ENCODE data around the gene PLEKHN1.

The PLEKHN1 gene, protein sequence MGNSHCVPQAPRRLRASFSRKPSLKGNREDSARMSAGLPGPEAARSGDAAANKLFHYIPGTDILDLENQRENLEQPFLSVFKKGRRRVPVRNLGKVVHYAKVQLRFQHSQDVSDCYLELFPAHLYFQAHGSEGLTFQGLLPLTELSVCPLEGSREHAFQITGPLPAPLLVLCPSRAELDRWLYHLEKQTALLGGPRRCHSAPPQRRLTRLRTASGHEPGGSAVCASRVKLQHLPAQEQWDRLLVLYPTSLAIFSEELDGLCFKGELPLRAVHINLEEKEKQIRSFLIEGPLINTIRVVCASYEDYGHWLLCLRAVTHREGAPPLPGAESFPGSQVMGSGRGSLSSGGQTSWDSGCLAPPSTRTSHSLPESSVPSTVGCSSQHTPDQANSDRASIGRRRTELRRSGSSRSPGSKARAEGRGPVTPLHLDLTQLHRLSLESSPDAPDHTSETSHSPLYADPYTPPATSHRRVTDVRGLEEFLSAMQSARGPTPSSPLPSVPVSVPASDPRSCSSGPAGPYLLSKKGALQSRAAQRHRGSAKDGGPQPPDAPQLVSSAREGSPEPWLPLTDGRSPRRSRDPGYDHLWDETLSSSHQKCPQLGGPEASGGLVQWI

DNA sequence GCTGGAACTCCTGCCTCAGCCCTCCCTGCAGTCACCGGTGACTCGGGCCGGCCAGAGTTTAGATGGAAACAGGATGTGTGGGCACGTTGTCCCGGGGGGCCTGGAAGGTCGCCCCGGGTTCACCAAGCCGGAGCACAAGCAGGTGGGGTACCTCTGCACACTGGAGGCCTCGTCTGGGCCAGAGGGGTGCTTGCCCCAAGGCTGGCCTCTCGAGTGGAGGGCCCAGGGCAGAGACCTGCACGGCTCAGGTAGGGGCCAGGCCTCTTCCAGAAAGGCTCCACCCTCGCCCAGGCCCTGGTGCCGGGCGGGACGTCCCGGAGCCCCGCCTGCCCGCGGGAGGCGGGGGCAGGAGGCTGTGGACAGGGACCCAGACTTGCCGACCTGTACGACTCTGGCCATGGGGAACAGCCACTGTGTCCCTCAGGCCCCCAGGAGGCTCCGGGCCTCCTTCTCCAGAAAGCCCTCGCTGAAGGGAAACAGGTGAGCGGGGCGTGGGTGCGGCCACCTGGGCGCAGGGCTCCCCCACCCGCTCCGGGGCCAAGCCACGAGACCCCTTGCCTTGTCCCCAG, at the start of gene PLEKHN1:
PLEKHN1 (plus strand) TSS at position 348 of the 569 bp plus-strand sequence; CDS start at position 398, 50 bp downstream.
- Mint-ChIP-seq H3K4me1 (peaks cover 6% of the 10 kb centered on the region), H3K4me3 (peak within 1 kb of the TSS; percentile 62), H3K27ac (no peak within 1 kb of the TSS), H3K9me3 (no peaks in the 10 kb centered on the region), H3K36me3 (no peaks in the 10 kb centered on the region)
- DNase-seq (ENCODE audit: low spot score in 2 of 2) (no peak), ATAC-seq (peak; percentile 63)

DNA sequence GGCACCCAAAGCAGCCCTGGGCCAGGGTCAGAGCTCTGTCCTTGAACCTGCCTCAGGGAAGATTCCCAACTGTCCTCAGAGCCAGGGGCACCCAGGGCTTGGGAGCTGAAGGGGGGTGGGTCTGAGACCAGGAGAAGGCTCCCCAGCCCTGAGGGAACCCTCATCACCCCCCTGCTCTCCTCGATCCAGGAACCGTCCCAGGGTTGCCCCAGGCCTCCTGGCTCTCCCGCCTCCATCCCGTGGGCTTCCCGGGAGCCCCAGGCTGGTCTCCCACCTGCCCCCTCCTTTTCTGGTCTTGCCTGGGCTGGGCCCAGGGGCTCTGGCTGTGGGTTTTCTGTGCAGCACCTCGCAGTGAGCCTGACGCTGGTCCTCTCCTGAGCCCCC, 49.2 kb upstream of the PLEKHN1 start:
- Mint-ChIP-seq H3K9me3 (no peaks in the 10 kb centered on the region), H3K4me3 (no peak overlapping the region), H3K4me1 (peaks cover 23% of the 10 kb centered on the region), H3K27ac (no peak overlapping the region), H3K36me3 (peaks cover 6% of the 10 kb centered on the region)
- DNase-seq (ENCODE audit: low spot score in 2 of 2): no peak
- no peak for ATAC-seq

DNA sequence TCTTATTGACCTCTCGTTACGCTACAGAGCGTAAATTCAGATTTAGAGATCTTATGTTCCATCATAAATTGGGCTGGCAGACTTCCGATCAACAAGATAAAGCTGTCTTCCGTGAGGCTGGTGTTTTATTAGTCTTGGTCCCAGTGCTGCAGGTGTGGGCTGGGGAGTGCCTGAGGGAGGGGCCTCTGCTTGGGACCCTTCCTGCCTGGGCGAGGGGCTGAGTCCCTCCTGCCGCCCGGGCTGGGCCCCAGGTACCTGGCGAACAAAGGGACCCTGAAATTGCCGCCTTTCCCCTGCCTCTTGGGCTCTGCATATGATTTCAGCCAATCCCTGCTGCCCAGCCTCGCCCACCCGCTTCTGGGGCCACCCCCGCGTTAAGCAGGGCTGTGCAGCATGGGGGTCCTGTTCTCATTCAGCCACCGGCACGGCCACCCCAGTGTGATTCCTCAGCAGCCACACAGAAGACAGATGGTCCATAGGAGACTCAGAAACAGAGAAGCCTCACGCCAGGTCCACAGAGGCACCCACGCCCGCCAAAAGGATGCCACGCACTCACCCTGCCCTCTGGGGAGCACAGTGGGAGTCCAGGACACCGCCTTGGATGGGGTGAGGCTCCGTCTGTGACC, 48.7 kb upstream of the PLEKHN1 start:
- DNase-seq (ENCODE audit: low spot score in 2 of 2): no peak
- no peaks in the 10 kb centered on the region for H3K9me3 Mint-ChIP-seq
- H3K4me3 Mint-ChIP-seq: no peak overlapping the region
- H3K4me1 Mint-ChIP-seq: peaks cover 21% of the 10 kb centered on the region
- H3K27ac Mint-ChIP-seq: no peak overlapping the region
- no peak for ATAC-seq
- peaks cover 6% of the 10 kb centered on the region for H3K36me3 Mint-ChIP-seq

DNA sequence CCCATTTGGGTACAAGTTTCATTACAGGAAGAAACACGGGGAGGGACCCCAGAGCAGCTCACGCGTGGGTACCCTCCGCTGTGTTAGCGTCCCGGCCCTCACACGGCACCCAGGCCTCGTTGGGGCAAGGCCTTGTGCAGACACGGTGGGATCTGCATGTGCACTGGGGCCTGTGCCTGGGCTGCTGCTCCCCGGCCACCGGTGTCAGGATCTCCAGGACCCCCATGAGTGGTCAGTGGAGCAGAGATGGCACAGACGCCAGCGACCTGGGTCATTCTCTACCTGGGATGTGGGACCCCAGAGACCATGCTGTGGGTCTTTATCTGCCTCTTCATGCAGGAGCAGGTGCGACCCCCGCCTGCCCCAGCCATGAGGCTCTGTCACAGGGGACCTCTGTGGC, 47.9 kb upstream of the PLEKHN1 start:
- no peak for ATAC-seq
- no peak overlapping the region for H3K4me3 Mint-ChIP-seq
- H3K9me3 Mint-ChIP-seq: no peaks in the 10 kb centered on the region

DNA sequence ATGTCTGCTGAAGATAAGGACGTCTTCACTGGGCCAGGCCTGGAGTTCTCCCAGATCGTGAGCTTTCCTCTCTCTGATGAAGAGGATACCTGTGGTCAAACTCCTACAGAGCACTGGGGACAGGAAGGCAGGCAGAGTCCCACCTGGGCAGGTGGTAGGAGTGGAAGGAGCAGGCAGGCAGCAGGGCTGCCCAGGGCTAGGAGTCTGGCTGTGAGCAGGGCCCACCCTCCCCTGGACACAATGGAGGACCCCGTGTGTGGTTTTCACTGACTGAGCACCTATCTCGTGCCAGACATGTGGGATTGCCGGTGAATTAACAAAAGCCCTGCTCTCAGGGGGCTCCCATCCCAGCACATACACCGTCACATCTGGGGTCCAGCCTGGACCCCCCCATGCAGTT, 47.4 kb upstream of the PLEKHN1 start:
- H3K4me1 Mint-ChIP-seq: peaks cover 24% of the 10 kb centered on the region
- ATAC-seq: no peak

More for the DNA sequence above, 47.9 kb upstream of the PLEKHN1 start:
- peaks cover 23% of the 10 kb centered on the region for H3K4me1 Mint-ChIP-seq
- no peak for DNase-seq (ENCODE audit: low spot score in 2 of 2)
- H3K36me3 Mint-ChIP-seq: peaks cover 6% of the 10 kb centered on the region
- H3K27ac Mint-ChIP-seq: no peak overlapping the region

DNA sequence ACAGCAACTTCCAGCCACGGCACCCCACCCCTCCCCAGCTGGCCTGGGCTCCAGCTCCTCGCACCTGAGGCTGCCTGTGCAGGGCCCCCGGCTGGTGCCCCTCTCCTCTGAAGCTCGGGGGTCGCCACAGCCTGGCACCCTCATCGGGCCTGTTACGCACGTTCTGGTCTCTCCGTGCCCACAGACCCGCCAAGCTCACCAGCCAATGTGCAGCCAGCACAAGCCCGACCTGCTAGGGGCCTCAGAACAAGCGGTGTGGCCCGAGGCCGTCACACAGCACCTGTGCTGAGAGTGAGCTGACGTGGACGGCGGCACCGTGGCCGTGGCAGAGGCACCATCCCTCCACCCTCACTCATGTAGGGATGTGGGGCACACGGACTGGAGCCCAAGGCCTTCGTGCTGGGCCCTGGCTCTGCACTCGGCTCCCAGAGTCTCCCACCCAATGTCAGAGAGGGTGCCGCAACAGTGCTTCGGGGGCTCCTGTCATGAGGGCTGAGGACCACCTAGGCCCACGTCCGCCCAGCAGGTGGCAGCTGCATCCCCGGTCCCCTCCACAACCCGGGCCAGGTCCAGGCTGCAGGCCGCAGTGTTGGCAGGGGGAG, 46.9 kb upstream of the PLEKHN1 start:
- Mint-ChIP-seq H3K36me3 (peaks cover 6% of the 10 kb centered on the region), H3K4me1 (peaks cover 24% of the 10 kb centered on the region), H3K27ac (no peak overlapping the region), H3K9me3 (no peaks in the 10 kb centered on the region), H3K4me3 (no peak overlapping the region)
- DNase-seq (ENCODE audit: low spot score in 2 of 2) (no peak), ATAC-seq (no peak)

More for the DNA sequence above, 47.4 kb upstream of the PLEKHN1 start:
- no peak for DNase-seq (ENCODE audit: low spot score in 2 of 2)
- H3K4me3 Mint-ChIP-seq: no peak overlapping the region
- H3K27ac Mint-ChIP-seq: no peak overlapping the region
- H3K9me3 Mint-ChIP-seq: no peaks in the 10 kb centered on the region
- peaks cover 6% of the 10 kb centered on the region for H3K36me3 Mint-ChIP-seq

DNA sequence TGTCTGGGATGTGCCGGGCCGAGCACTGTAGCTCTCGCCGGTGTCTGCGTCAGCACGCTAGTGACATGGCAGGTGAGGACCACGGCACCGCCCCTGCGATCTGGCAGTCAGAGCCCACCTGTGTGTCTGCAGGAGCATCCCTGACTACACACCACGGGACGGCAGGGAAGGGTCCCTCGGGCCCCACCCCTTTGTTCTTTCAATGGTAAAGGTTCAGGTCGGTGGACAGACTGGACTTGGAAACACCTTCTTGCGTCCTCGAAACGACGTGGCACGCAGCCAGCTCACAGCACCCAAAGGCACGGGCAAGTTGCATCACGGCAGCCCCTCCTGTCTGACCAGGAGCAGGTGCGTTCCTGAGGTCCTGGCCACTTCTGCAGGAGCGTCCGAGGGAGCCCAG, 46.3 kb upstream of the PLEKHN1 start:
- no peaks in the 10 kb centered on the region for H3K9me3 Mint-ChIP-seq
- H3K4me3 Mint-ChIP-seq: no peak overlapping the region
- no peak for DNase-seq (ENCODE audit: low spot score in 2 of 2)
- peaks cover 6% of the 10 kb centered on the region for H3K36me3 Mint-ChIP-seq
- H3K4me1 Mint-ChIP-seq: peaks cover 24% of the 10 kb centered on the region
- ATAC-seq: no peak
- H3K27ac Mint-ChIP-seq: no peak overlapping the region

DNA sequence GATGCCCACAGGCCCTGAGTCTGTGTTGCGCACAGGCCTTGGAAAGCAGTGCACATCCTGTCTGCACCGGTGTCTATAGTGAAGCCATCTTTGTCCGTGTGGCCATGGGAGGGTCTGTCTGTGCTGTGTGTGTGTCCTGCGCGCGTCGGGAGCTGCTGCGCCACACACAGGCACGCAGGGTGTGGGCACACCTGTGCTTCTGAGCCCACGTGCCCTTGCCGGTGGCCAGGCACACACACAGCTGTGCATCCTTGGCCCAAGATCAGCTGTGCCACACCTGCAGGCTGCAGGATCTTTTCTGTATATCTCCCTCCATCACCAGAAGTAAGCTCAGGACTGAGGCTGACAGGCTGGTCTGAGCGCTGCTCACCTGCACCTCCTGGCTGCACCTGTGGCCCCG, 45.8 kb upstream of the PLEKHN1 start:
- Mint-ChIP-seq H3K9me3 (no peaks in the 10 kb centered on the region), H3K4me1 (peaks cover 24% of the 10 kb centered on the region), H3K27ac (no peak overlapping the region), H3K4me3 (no peak overlapping the region), H3K36me3 (peaks cover 6% of the 10 kb centered on the region)
- DNase-seq (ENCODE audit: low spot score in 2 of 2) (no peak), ATAC-seq (no peak)

DNA sequence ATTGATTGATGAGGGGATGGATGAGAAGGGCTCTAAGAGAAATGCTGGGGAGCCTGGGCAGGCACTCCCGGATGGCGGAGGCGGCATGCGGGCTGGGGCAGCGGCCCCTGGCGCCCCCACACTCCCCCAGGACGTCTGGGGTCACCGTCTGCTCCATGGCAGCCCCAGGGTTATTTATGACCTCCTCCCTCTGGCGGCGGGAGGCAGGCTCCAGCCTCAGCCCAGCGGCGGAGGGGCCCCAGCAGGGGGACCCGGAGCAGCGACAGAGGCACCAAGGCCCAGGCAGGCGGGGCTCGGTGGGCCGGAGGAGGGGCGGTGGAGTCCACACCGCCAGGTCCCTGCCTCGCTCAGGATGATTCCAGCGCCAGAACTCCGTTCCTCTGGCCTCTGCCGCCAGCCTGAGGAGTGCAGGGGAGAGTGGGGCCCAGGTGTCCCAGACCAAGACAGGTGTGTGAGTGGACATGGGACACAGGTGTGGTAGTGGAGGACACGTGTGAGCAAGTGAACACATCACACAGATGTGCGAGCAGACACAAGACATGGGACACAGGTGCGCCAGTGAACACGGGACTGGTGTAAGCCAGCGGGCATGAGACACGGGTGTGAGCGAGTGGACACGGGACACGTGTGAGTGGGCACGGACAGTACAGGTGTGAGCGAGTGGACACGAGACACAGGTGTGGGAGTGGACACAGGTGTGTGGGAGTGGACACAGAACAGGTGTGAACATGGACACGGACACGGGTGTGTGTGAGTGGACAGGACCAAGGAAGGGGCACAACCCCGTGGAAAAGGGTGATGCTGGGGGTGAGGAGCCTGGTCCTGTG, 45.1 kb upstream of the PLEKHN1 start:
- no peak overlapping the region for H3K27ac Mint-ChIP-seq
- H3K4me3 Mint-ChIP-seq: no peak overlapping the region

DNA sequence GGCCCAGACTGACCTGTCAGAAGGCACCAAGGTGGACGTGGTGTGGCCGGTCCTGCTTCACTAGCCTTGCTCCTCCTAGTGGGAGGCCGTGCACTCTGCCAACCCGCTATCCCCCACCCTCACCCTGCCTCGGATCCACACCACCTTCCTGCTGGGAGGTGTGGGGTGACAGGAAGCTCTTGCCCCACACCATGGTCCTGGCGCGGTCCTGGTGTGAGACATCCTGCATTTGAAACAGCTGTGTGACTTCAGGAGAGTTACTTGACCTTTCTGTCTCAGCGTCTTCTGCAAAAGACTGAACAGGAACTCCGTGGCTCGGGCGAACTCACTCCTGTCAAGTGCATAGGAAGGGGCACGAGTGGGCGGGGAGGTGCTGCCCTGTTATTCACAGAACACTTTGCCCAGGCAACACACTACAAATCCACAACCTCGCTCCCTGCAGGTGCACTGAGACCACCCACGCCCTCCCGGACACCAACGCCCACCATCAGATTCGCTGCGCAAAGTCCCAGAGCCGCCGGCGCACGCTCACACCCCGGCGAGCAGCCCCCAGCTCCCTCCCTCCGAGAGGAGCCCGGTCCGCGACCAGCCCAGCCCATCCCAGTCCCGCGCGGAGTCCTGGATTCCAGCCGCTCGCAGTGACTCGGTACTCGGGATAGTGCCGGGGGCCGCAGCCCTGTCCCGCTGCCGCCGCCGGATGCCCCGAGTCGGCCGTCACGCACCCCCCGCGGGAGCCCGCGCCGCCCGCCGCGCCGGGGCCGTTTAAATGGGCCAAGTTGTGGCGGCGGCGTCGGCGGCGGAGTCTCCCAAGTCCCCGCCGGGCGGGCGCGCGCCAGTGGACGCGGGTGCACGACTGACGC, 42.9 kb upstream of the PLEKHN1 start, which contains the start of gene SAMD11:
SAMD11 (plus strand) TSS at position 793 of the 860 bp plus-strand sequence. CDS start 509 bp downstream, outside the sequence.
- Mint-ChIP-seq H3K27ac (no peak within 1 kb of the TSS), H3K4me1 (peaks cover 24% of the 10 kb centered on the region), H3K9me3 (no peaks in the 10 kb centered on the region), H3K4me3 (peak within 1 kb of the TSS; percentile 54), H3K36me3 (peaks cover 6% of the 10 kb centered on the region)
- DNase-seq (ENCODE audit: low spot score in 2 of 2) (peak; percentile 62 to 75), ATAC-seq (peak; percentile 44)

More for the DNA sequence above, 45.1 kb upstream of the PLEKHN1 start:
- Mint-ChIP-seq H3K36me3 (peaks cover 6% of the 10 kb centered on the region), H3K9me3 (no peaks in the 10 kb centered on the region), H3K4me1 (peaks cover 24% of the 10 kb centered on the region)
- ATAC-seq (peak; percentile 64), DNase-seq (ENCODE audit: low spot score in 2 of 2) (no peak)

DNA sequence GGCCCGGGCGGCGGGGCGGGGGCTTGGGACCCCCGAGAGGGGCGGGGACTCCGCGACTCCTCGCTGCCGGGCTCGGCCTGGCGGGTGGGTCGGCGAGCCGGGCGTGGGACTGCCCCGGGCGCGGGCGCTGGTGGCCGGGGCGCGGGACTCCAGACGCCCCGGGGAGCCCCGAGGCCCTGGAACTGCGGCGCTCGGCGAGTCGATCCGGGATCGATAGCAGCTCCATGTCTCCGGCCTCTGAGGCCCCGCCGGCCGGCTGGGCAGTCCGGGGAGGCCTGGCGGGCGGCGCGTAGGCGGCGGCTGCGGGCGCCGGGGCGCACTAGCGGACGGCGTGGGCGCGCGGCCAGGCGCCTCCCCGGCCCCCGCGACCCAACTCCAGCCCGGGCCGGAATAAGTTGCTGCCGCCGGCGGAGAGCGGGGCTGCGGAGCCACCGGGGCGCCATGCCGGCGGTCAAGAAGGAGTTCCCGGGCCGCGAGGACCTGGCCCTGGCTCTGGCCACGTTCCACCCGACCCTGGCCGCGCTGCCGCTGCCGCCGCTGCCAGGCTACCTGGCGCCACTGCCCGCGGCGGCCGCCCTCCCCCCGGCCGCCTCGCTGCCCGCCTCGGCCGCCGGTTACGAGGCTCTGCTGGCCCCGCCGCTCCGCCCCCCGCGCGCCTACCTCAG, 42.2 kb upstream of the PLEKHN1 start:
- ATAC-seq: no peak
- Mint-ChIP-seq H3K4me1 (peaks cover 24% of the 10 kb centered on the region), H3K27ac (no peak overlapping the region), H3K9me3 (no peaks in the 10 kb centered on the region), H3K36me3 (peaks cover 6% of the 10 kb centered on the region), H3K4me3 (peak overlapping the region; percentile 43)
- DNase-seq (ENCODE audit: low spot score in 2 of 2): no peak

DNA sequence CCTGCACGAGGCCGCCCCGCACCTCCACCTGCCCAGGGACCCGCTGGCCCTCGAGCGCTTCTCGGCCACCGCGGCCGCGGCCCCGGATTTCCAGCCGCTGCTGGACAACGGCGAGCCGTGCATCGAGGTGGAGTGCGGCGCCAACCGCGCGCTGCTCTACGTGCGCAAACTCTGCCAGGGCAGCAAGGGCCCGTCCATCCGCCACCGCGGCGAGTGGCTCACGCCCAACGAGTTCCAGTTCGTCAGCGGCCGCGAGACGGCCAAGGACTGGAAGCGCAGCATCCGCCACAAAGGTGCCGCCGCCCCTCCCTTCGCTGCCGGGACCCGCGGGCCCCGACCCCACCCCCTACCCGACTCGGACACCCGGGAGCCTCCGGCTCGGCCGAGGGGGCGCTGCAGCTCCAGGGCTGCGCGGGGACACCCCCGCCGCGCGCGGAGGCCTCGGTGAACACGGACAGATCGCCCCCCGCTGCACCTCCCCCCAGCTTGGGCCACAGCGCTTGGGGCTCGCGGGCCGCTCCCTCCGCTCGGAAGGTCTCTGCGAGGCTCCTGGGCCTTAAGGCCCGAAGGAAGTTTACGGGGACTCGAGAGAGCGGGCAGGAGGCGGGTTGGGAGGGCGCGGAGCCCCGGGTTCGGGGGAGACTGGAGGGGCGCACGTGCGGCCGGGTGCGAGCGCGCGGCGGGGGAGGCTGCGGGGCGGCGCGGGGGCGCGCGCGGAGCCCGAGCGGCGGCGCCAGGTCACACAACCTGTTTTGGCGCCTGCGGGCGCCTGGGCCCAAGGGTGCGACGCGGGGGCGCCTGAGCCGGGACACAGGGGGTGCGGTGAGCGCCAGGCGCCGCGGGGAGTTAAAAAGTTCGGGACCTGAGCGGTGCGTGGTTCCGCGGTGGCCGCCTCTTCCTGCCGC, 41.4 kb upstream of the PLEKHN1 start:
- H3K27ac Mint-ChIP-seq: no peak overlapping the region
- no peak for ATAC-seq
- H3K4me1 Mint-ChIP-seq: peaks cover 24% of the 10 kb centered on the region
- peaks cover 6% of the 10 kb centered on the region for H3K36me3 Mint-ChIP-seq
- no peaks in the 10 kb centered on the region for H3K9me3 Mint-ChIP-seq
- DNase-seq (ENCODE audit: low spot score in 2 of 2): no peak
- H3K4me3 Mint-ChIP-seq: peak overlapping the region; percentile 43
